ENCODE results near the gene PCDHGA1.

- TF ChIP-seq CTCF (IDR thresholded peaks at IDR 0.05) = no peak
- TF ChIP-seq POLR2A (IDR thresholded peaks at IDR 0.05) = no peak
These were observed 11.1 kb upstream of the PCDHGA1 start for GRCh38 chr5:141319202-141319601.
